Ishikawa (cell line): Measurements from ENCODE around the gene PRRC2A.

Source experiments
- CEBPB ChIP-seq: IDR thresholded peaks from 2 replicates; pipeline ENCODE4 v1.6.1; 2012
- CREB1 ChIP-seq: IDR thresholded peaks from 2 replicates; pipeline ENCODE4 v1.6.1; 2012; ENCODE audit warnings: low read depth
- EGR1 ChIP-seq: IDR thresholded peaks from 2 replicates; pipeline ENCODE4 v1.6.1; 2012
- EP300 ChIP-seq: IDR thresholded peaks from 2 replicates; pipeline ENCODE4 v1.6.1; 2012; ENCODE audit warnings: borderline replicate concordance
- FOXM1 ChIP-seq: IDR thresholded peaks from 2 replicates; pipeline ENCODE4 v1.6.1; 2012; ENCODE audit warnings: low read depth, borderline replicate concordance
- MAX ChIP-seq: IDR thresholded peaks from 2 replicates; pipeline ENCODE4 v1.6.1; 2012
- NFIC ChIP-seq: IDR thresholded peaks from 2 replicates; pipeline ENCODE4 v1.6.1; 2012
- RAD21 ChIP-seq: IDR thresholded peaks from 2 replicates; pipeline ENCODE4 v1.6.1; 2012; ENCODE audit warnings: low read depth
- REST ChIP-seq: IDR thresholded peaks from 2 replicates; pipeline ENCODE4 v1.6.1; 2012; ENCODE audit warnings: low read depth, mild to moderate bottlenecking
- TAF1 ChIP-seq: IDR thresholded peaks from 2 replicates; pipeline ENCODE4 v1.6.1; 2012; ENCODE audit warnings: low read depth, mild to moderate bottlenecking
- TCF12 ChIP-seq: IDR thresholded peaks from 2 replicates; pipeline ENCODE4 v1.6.1; 2012; ENCODE audit warnings: low read depth
- TEAD4 ChIP-seq: IDR thresholded peaks from 2 replicates; pipeline ENCODE4 v1.6.1; 2012
- USF1 ChIP-seq: IDR thresholded peaks from 2 replicates; pipeline ENCODE4 v1.6.1; 2012
- YY1 ChIP-seq: IDR thresholded peaks from 2 replicates; pipeline ENCODE4 v1.6.1; 2012; ENCODE audit warnings: low read depth
- ZBTB7A ChIP-seq: IDR thresholded peaks from 2 replicates; pipeline ENCODE4 v1.6.1; 2012; ENCODE audit warnings: low read depth

Gene PRRC2A

GRCh38 chr6:31609519-31610406 is 10.8 kb upstream of the PRRC2A start:
- no peak for TF ChIP-seq CEBPB
- no peak for TF ChIP-seq USF1
- no peak for TF ChIP-seq TAF1
- TF ChIP-seq TEAD4, result no peak
- TF ChIP-seq FOXM1, result no peak
- TF ChIP-seq EP300, result no peak
- TF ChIP-seq EGR1, result no peak

GRCh38 chr6:31610968-31611367 is 9.5 kb upstream of the PRRC2A start:
- no peak for TF ChIP-seq CREB1

GRCh38 chr6:31614075-31614619 is 6.4 kb upstream of the PRRC2A start:
- TF ChIP-seq EGR1 (no peak), TCF12 (no peak), USF1 (no peak), CEBPB (no peak), TEAD4 (no peak), CREB1 (no peak), FOXM1 (no peak), RAD21 (no peak), YY1 (no peak), TAF1 (no peak), ZBTB7A (no peak), NFIC (no peak), REST (no peak), MAX (no peak), EP300 (no peak)

GRCh38 chr6:31614684-31615578 is 5.6 kb upstream of the PRRC2A start, which contains the start of gene AIF1:
Gene AIF1, plus strand, starts transcription at chr6:31615234. Its CDS starts 96 bp downstream, at chr6:31615330.
- no peak for TF ChIP-seq FOXM1
- TF ChIP-seq TAF1, result no peak
- TF ChIP-seq EGR1, result no peak
- no peak for TF ChIP-seq MAX
- TF ChIP-seq REST, result no peak
- TF ChIP-seq TCF12, result no peak
- no peak for TF ChIP-seq RAD21
- TF ChIP-seq CEBPB, result no peak
- TF ChIP-seq EP300, result no peak
- no peak for TF ChIP-seq USF1
- TF ChIP-seq CREB1, result no peak
- TF ChIP-seq TEAD4, result no peak
- TF ChIP-seq ZBTB7A, result no peak
- TF ChIP-seq YY1, result no peak
- no peak for TF ChIP-seq NFIC

- TF ChIP-seq MAX, result no peak
Measured at GRCh38 chr6:31615748-31616147, 4.8 kb upstream of the PRRC2A start.
